ENCODE results near the gene PSENEN.

Gene PSENEN

DNA sequence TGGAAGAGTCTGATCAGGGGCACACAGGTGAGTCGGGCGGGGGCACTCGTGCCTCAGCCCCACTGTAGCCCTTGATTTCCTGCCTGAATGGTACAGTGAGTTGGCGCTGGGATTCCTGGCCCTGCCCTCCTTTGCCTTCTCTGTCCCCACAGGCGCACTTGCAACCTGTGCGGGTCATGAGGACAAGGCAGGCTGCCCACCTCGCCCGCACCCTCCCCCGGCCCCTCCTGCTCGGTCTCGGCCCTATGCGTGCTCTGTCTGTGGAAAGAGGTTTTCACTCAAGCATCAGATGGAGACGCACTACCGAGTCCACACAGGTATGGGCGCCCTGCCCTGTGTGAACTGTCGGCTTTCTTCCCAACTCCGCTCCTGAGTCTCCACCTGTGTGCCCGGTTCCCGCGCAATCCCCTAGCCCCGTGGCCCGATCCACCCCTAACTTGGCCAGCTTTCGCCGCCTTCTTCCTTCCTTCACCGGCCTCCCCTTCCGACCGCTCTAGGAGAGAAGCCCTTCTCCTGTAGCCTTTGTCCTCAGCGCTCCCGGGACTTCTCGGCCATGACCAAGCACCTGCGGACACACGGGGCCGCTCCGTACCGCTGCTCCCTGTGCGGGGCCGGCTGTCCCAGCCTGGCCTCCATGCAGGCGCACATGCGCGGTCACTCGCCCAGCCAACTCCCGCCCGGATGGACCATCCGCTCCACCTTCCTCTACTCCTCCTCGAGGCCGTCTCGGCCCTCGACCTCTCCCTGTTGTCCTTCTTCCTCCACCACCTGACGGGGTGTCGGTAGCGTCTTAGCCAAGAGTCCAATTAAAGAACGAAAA lies 29.3 kb upstream of the PSENEN start:
- Histone ChIP-seq H3K4me3 (ENCODE audit: insufficient read depth, low read length, poor library complexity, severe bottlenecking) (peak overlapping the region; percentile 64), H3K9ac (ENCODE audit: low read length) (peak overlapping the region; percentile 72), H3K9me3 (ENCODE audit: insufficient read depth, low read length) (no peaks in the 10 kb centered on the region), H3K9me2 (replicated peaks; ENCODE audit: insufficient read depth, low read length) (no peaks in the 10 kb centered on the region), H2AFZ (ENCODE audit: low read depth, low read length, severe bottlenecking) (peak overlapping the region; percentile 66), H3K27me3 (ENCODE audit: low read length) (no peaks in the 10 kb centered on the region), H4K20me1 (ENCODE audit: low read depth, low read length) (no peaks in the 10 kb centered on the region), H3K79me2 (ENCODE audit: insufficient read depth, low read length) (peaks cover 22% of the 10 kb centered on the region), H3K36me3 (ENCODE audit: low read length) (no peaks in the 10 kb centered on the region), H3K4me2 (ENCODE audit: low read depth, low read length, poor library complexity, severe bottlenecking) (peak overlapping the region; percentile 74), H3K27ac (ENCODE audit: low read depth, low read length) (0 out of 2 replicates have a peak overlapping the region, but pooled peaks have one; percentile 54), H3F3A (ENCODE audit: insufficient read depth) (no peaks in the 10 kb centered on the region)
- TF ChIP-seq, protein P1, sequence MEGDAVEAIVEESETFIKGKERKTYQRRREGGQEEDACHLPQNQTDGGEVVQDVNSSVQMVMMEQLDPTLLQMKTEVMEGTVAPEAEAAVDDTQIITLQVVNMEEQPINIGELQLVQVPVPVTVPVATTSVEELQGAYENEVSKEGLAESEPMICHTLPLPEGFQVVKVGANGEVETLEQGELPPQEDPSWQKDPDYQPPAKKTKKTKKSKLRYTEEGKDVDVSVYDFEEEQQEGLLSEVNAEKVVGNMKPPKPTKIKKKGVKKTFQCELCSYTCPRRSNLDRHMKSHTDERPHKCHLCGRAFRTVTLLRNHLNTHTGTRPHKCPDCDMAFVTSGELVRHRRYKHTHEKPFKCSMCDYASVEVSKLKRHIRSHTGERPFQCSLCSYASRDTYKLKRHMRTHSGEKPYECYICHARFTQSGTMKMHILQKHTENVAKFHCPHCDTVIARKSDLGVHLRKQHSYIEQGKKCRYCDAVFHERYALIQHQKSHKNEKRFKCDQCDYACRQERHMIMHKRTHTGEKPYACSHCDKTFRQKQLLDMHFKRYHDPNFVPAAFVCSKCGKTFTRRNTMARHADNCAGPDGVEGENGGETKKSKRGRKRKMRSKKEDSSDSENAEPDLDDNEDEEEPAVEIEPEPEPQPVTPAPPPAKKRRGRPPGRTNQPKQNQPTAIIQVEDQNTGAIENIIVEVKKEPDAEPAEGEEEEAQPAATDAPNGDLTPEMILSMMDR (IDR thresholded peaks at IDR 0.05; ENCODE audit: insufficient read depth, low read length, poor library complexity, severe bottlenecking): no peak

DNA sequence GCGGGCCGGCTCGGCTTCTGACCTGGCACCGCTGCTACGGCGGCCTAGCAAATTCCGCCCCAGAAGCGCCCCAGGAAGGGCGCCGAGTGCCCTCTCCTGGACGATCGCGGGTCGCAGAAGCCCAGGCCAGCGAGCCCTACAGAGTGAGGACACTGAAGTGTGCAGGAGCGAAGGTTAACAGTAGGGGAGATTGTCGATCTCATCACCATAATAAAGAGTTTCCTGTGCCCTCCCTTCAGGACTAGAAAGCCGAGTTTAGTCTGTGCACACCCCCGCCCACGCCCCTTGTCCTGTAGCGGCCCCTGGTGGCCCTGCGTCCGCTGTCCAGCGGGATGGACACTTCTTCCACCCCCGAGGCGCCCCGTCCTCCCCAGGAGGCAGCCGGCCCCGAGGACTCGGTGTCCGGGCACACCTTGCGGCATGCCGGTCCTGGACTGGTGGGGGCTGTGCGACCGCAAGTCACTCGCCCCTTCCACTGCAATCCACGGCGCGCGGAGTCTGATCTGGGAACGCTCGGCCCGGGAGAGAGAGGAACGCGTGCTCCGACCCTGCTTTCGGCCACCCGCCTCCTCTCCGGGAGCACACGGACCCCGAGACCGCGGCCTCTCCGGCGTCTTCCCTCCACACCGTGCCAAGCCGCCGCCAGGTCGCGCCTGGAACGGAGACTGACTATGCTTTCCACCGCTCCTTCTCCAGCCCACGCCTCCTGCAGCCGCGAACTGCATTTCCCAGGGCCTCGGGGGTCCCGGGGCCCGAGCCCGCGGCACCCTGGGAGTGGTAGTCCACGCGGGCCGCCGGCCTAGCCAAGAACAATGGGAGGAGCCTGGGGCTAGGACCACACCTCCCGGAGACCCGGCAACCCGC lies 28.4 kb upstream of the PSENEN start:
- TF ChIP-seq, protein P1 (IDR thresholded peaks at IDR 0.05; ENCODE audit: insufficient read depth, low read length, poor library complexity, severe bottlenecking): peak; percentile 85
- TF ChIP-seq EZH2phosphoT487 (conservative IDR thresholded peaks at IDR 0.05; ENCODE audit: low read length): no peak
- H3K4me3 ChIP-seq (ENCODE audit: insufficient read depth, low read length, poor library complexity, severe bottlenecking): peak overlapping the region; percentile 64
- peak overlapping the region; percentile 66 for H2AFZ ChIP-seq (ENCODE audit: low read depth, low read length, severe bottlenecking)

DNA sequence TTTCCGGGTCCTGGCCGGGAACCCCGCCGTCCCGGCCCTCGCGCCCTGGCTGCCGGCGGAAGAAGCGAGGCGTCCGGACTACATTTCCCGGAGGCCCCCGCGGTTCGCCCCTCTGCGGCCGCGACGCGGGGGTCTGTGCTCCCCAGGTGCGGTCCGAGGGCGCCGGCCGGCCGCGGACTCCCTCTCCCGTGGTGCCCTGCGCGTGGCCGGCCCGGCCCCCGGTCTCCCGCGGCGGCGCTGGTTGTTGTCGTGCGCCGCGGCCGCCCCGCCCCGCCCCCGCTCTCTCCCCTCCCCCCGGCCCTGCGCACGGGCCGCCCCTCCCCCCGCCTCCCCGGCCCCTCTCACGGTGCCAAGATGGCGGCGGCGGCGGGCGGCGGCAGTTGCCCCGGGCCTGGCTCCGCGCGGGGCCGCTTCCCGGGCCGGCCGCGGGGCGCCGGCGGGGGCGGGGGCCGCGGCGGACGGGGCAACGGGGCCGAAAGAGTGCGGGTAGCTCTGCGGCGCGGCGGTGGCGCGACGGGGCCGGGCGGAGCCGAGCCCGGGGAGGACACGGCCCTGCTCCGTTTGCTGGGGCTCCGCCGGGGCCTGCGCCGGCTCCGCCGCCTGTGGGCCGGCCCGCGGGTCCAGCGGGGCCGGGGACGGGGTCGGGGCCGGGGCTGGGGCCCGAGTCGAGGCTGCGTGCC lies 27.6 kb upstream of the PSENEN start, which contains the start of gene KMT2B:
KMT2B (plus strand) TSS at position 339 of the 680 bp plus-strand sequence; CDS start at position 355, 16 bp downstream.
- H3K9me2 ChIP-seq (replicated peaks; ENCODE audit: insufficient read depth, low read length): no peaks in the 10 kb centered on the region
- peaks cover 22% of the 10 kb centered on the region for H3K79me2 ChIP-seq (ENCODE audit: insufficient read depth, low read length)
- no peaks in the 10 kb centered on the region for H3F3A ChIP-seq (ENCODE audit: insufficient read depth)
- H3K27ac ChIP-seq (ENCODE audit: low read depth, low read length): peak within 1 kb of the TSS; percentile 59
- H3K36me3 ChIP-seq (ENCODE audit: low read length): no peaks in the 10 kb centered on the region
- TF ChIP-seq EZH2phosphoT487 (conservative IDR thresholded peaks at IDR 0.05; ENCODE audit: low read length): no peak
- H3K27me3 ChIP-seq (ENCODE audit: low read length): no peaks in the 10 kb centered on the region
- peak within 1 kb of the TSS; percentile 74 for H3K4me2 ChIP-seq (ENCODE audit: low read depth, low read length, poor library complexity, severe bottlenecking)
- peak within 1 kb of the TSS; percentile 66 for H2AFZ ChIP-seq (ENCODE audit: low read depth, low read length, severe bottlenecking)
- peak within 1 kb of the TSS; percentile 65 for H3K4me3 ChIP-seq (ENCODE audit: insufficient read depth, low read length, poor library complexity, severe bottlenecking)
- peak within 1 kb of the TSS; percentile 72 for H3K9ac ChIP-seq (ENCODE audit: low read length)
- H3K9me3 ChIP-seq (ENCODE audit: insufficient read depth, low read length): no peaks in the 10 kb centered on the region
- H4K20me1 ChIP-seq (ENCODE audit: low read depth, low read length): no peaks in the 10 kb centered on the region

More for the DNA sequence above, 28.4 kb upstream of the PSENEN start:
- Histone ChIP-seq H3K36me3 (ENCODE audit: low read length) (no peaks in the 10 kb centered on the region), H3K9me3 (ENCODE audit: insufficient read depth, low read length) (no peaks in the 10 kb centered on the region), H3K27me3 (ENCODE audit: low read length) (no peaks in the 10 kb centered on the region), H3K9me2 (replicated peaks; ENCODE audit: insufficient read depth, low read length) (no peaks in the 10 kb centered on the region), H3F3A (ENCODE audit: insufficient read depth) (no peaks in the 10 kb centered on the region), H3K9ac (ENCODE audit: low read length) (peak overlapping the region; percentile 72), H3K79me2 (ENCODE audit: insufficient read depth, low read length) (peaks cover 22% of the 10 kb centered on the region), H4K20me1 (ENCODE audit: low read depth, low read length) (no peaks in the 10 kb centered on the region), H3K27ac (ENCODE audit: low read depth, low read length) (peak overlapping the region; percentile 54), H3K4me2 (ENCODE audit: low read depth, low read length, poor library complexity, severe bottlenecking) (peak overlapping the region; percentile 74)
